HG02973 (cell line): ENCODE data around the gene PLXNA1.

Experiments
- ATAC-seq: cut with Tn5 transposase; IDR thresholded peaks from one replicate; pipeline ENCODE4 v1.9.1; 2021; ENCODE audit warnings: moderate library complexity; ENCODE audit not compliant: unreplicated experiment

PLXNA1 gene

GRCh38 chr3:126985132-126985985 lies 2.4 kb downstream of the PLXNA1 start:
- ATAC-seq, result no peak

GRCh38 chr3:126986001-126986400 lies 3.1 kb downstream of the PLXNA1 start:
- no peak for ATAC-seq

DNA sequence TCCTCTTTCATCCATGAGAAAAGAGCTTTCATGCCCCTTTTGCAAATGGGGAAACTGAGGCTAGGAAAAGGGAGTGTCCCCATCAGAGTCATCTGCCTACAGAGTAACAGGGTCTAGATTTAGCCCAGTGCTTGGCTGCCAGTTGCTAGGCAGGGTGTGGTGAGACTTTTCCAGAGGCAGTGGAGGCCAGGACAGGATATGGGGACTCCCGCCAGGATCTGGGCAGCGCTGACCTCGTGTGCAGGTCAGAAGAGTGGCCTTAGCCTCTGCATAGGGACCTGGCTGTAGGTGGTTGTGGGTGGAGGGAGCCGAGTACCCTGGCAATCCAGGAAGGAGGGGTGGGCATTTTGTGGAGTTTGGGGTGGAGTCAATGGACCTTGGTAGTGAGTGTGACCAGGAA lies 4.2 kb downstream of the PLXNA1 start:
- ATAC-seq, result no peak

GRCh38 chr3:126987596-126987995 lies 4.7 kb downstream of the PLXNA1 start:
- no peak for ATAC-seq

GRCh38 chr3:126988451-126989021 lies 5.6 kb downstream of the PLXNA1 start:
- ATAC-seq, result no peak

DNA sequence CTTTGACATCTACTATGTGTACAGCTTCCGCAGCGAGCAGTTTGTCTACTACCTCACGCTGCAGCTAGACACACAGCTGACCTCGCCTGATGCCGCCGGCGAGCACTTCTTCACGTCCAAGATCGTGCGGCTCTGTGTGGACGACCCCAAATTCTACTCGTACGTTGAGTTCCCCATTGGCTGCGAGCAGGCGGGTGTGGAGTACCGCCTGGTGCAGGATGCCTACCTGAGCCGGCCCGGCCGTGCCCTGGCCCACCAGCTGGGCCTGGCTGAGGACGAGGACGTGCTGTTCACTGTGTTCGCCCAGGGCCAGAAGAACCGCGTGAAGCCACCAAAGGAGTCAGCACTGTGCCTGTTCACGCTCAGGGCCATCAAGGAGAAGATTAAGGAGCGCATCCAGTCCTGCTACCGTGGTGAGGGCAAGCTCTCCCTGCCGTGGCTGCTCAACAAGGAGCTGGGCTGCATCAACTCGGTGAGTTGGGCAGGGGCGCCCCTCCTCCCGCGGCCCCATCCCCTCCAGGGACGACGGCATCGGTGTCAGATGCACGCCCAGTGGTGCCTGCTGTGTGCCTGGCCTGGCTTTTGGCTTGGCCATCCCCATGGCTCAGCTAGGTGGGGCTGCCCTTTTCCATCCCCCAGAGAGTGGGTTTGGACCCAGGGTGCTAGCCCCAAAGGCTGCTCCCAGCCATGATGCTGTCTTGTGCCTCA lies 6.6 kb downstream of the PLXNA1 start:
- no peak for ATAC-seq

DNA sequence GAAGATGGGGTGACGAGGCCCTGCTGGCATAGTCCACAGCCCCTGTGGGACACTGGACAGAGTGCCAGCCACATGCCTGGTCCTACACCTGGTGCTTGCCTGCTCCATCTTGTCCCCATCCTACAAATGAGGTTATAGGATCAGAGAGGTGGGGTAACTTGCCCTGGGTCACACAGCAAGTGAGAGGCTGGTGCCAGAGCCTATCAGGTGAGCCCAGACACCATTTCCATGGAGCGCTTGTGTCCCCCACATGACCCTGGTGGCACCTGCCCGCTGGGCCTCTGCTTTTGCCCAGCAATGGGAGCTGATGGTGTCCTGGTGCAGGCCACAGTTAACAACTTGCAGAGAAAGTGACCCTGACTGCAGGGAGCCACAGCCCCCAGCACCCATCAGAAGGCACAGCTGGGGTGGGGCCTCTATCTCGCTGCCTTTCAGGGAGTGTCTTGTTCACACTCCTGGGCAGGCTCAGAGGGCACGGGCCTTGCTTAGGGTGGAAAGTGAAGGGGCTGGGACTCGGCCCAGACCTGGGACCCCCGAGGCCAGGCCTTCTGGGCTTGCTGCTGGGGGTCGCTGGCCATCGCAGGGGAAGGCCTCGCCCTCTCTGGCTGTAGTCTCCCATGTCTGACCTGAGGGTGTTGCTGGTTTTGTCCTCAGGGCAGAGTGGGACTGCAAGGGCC lies 7.2 kb downstream of the PLXNA1 start:
- ATAC-seq, result no peak

- ATAC-seq, result no peak
Observed at GRCh38 chr3:126990890-126991289, 8.0 kb downstream of the PLXNA1 start.

DNA sequence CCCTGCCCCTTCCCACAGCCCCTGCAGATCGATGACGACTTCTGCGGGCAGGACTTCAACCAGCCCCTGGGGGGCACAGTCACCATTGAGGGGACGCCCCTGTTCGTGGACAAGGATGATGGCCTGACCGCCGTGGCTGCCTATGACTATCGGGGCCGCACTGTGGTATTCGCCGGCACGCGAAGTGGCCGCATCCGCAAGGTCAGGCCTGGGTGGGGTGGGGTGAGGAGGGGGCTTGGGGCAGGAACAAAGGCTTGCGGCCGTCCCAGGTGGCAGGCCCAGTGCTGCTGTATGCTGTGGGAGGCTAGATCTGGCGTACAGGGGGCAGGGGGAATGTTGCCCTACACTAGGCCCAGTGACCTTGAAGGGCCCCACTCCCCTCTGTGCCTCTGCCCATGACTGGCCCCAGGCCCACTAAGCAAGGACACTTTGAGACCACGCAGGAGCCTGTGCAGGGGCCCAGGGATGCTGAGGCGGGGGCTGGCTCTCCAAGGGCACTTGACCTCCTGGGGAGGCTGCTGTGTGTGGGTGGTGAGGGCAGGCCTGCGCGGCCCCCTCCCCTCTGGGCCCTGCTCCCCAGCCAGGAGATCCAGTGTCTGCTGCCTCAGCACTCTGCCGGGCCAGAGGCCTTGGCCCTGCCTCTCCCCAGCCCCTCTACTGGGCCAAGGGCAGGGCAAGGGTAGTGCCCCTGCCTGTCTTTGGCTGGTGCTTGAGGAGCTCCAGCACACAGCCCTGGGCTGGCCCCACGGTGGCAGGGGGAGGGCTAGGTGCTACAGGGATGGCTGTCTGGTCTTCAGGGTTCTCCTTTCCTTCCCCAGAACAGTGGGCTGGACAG lies 8.7 kb downstream of the PLXNA1 start:
- ATAC-seq, result no peak

DNA sequence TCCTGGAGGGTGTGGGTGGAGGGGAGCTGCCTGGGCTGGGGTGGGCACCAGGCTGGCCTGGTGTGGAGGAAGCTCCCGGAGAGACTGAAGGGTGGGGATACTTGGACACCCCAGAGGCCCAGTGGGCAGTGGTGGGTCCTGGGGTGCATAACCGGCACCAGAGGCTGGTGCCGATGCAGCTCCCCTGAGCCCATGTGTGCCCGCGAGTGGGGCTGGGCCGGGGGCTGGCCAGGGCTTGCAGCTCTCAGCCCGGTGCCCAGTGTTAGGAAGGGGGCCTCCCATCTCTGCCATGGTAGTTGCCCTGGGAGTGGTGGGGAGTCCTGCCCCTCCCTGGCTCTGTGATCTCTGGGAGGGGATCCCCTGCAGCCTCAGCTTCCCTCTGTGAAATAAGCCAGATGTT lies 9.3 kb downstream of the PLXNA1 start:
- ATAC-seq, result no peak

GRCh38 chr3:126992776-126993175 lies 9.9 kb downstream of the PLXNA1 start:
- no peak for ATAC-seq

GRCh38 chr3:126993436-126993835 lies 10.5 kb downstream of the PLXNA1 start:
- ATAC-seq, result no peak

- no peak for ATAC-seq
Observed at GRCh38 chr3:126994661-126995245, 11.8 kb downstream of the PLXNA1 start.

GRCh38 chr3:126995254-126995780 lies 12.4 kb downstream of the PLXNA1 start:
- ATAC-seq, result no peak

GRCh38 chr3:126995926-126996512 lies 13.1 kb downstream of the PLXNA1 start:
- no peak for ATAC-seq

DNA sequence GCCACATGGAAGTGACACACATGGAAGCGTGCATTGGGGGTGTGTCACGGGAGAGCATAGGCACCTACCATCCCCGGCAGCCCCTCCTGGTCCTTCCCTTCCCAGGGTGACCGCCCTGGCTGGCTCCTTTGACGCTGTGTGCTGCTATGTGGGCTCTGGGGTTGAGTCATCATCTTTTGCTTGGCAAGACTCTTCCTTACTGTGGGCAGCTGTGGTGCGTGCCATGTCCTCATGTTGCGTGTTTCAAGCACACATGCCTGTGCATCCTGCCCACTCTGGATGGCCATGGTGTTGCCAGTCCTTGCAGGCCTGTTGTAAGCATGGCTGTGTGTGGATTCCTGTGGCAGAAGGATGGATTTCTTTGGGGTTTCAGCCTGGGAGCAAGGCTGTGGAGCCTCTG lies 14.0 kb downstream of the PLXNA1 start:
- ATAC-seq, result no peak

GRCh38 chr3:126997455-126998038 lies 14.6 kb downstream of the PLXNA1 start:
- no peak for ATAC-seq

DNA sequence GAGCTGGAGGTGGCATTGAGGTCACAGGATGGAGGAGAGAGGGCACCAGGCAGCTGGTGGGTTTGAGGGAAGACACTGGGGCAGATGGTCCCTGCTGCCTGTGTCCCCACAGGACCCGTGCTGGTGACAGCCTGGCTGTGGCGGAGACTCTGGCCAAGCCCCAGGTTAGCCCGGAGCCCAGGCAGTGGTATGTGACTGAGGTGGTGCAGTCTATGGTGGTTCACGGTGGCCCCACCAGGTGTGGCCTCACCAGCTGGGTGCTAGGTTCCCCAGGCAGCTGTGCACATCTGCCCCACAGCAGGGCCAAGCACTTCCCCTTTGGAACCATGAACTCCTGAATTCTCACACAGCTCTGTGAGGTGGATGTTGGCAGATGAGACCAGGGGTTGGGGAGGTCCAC lies 15.4 kb downstream of the PLXNA1 start:
- ATAC-seq, result no peak

DNA sequence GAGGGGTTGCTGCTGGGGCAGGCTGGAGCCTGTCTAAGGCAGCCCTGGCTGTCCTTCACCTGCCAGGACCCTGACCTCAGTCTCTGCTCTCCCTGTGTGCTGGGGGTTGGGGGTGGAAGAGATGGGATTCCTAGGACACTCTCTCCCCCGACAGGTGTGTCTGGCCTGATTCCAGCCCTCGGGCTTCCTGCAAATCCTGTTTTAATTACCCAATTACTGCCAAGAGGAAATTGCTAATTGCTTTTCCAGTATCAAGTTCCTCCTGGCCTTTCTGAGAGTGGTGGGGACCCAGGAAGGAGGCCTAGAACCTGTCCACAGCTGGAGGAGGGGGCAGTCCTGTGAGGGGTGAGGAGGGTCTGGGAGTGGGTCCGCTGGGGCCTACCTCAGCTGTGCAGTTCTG lies 15.8 kb downstream of the PLXNA1 start:
- no peak for ATAC-seq
